Fibroblast of lung (primary cell): Measurements from ENCODE around the gene MEGF6. TPM values are rescaled to one million over a fixed set of nuclear protein-coding genes. Genes with fewer than 3 reads are reported as not detected.

Source experiments
- DNase-seq, 2 donors: peaks; one replicate each; pipeline versions ENCODE4 v3.0.0 to v3.0.0-alpha.2; 2010; ENCODE audit warnings: low read depth in 2 of 2
- H2AFZ ChIP-seq: 2 replicates; pipeline ENCODE4 v1.5.1; 2012; ENCODE audit warnings: low read length, control low read depth, inconsistent platforms
- H3K27ac ChIP-seq: 2 replicates; pipeline ENCODE4 v1.5.1; 2011; ENCODE audit warnings: low read length, control low read depth; ENCODE audit not compliant: insufficient read depth
- H3K27me3 ChIP-seq: 2 replicates; pipeline ENCODE4 v1.5.1; 2011; ENCODE audit warnings: mild to moderate bottlenecking, low read length; ENCODE audit not compliant: control insufficient read depth, insufficient read depth
- H3K36me3 ChIP-seq: 2 replicates; pipeline ENCODE4 v1.5.1; 2011; ENCODE audit warnings: low read length; ENCODE audit not compliant: control insufficient read depth, insufficient read depth
- H3K4me1 ChIP-seq: 2 replicates; pipeline ENCODE4 v1.5.1; 2011; ENCODE audit warnings: low read length; ENCODE audit not compliant: control insufficient read depth, insufficient read depth; ENCODE audit errors: extremely low read depth
- H3K4me2 ChIP-seq: 2 replicates; pipeline ENCODE4 v1.5.1; 2011; ENCODE audit warnings: low read length, control low read depth; ENCODE audit not compliant: insufficient read depth; ENCODE audit errors: extremely low read depth
- H3K4me3 ChIP-seq, 4 experiments: fragments of 200-600 bp in 1 of 4; sonication (generic) in 1 of 4; replicated peaks in 1 of 4; 2 replicates each; pipeline ENCODE4 v1.5.1; 2011 to 2016; ENCODE audit warnings: low read length in 4 of 4, low read depth in 3 of 4, mild to moderate bottlenecking in 3 of 4, control low read depth in 2 of 4, inconsistent platforms in 1 of 4, mixed read lengths in 1 of 4; ENCODE audit not compliant: insufficient read depth in 1 of 4; ENCODE audit errors: control extremely low read depth in 1 of 4
- H3K79me2 ChIP-seq: 2 replicates; pipeline ENCODE4 v1.5.1; 2012; ENCODE audit warnings: mild to moderate bottlenecking, low read length, inconsistent platforms; ENCODE audit not compliant: control insufficient read depth, insufficient read depth
- H3K9ac ChIP-seq: 2 replicates; pipeline ENCODE4 v1.5.1; 2011; ENCODE audit warnings: mild to moderate bottlenecking, low read length, control low read depth; ENCODE audit not compliant: insufficient read depth
- H3K9me3 ChIP-seq: 2 replicates; pipeline ENCODE4 v1.5.1; 2012; ENCODE audit warnings: low read depth, low read length; ENCODE audit not compliant: control insufficient read depth, insufficient read depth
- H4K20me1 ChIP-seq: 2 replicates; pipeline ENCODE4 v1.5.1; 2011; ENCODE audit warnings: low read length; ENCODE audit not compliant: control insufficient read depth, insufficient read depth; ENCODE audit errors: extremely low read depth
- CTCF ChIP-seq, 2 donors: IDR thresholded peaks in 1 of 2; conservative IDR thresholded peaks in 1 of 2; 1 replicate in 1 of 2; 2 replicates in 1 of 2; pipeline ENCODE4 v1.5.1; 2011 to 2012; ENCODE audit warnings: low read length in 2 of 2, control low read depth in 1 of 2, inconsistent platforms in 1 of 2, low read depth in 1 of 2, mild to moderate bottlenecking in 1 of 2
- EZH2 ChIP-seq: IDR thresholded peaks from 2 replicates; pipeline ENCODE4 v1.5.1; 2012; ENCODE audit warnings: low read length, control low read depth, mild to moderate bottlenecking; ENCODE audit errors: missing control alignments
- polyA plus RNA-seq, 2 donors: library from polyadenylated mRNA; depleted of rRNA in 1 of 2; stranded (reverse) in 1 of 2; unstranded in 1 of 2; fragments of >200 nt; gene quantifications; 2 replicates each; pipeline ENCODE4 v1.2.1, GENCODE V29; 2011 to 2012; ENCODE audit warnings: missing spikeins in 1 of 2
- total RNA-seq: library from RNA; depleted of rRNA; stranded (reverse); fragments of >200 nt; gene quantifications from 2 replicates; pipeline ENCODE4 v1.2.1, GENCODE V29; 2014

Gene MEGF6
- total and polyA plus RNA-seq, 2 donors (not counting 1 experiment from before 2014, with no cell fraction given) = 1.6 to 11.6 TPM

- Histone ChIP-seq H3K9me3 (no peaks in the 10 kb centered on the region), H3K79me2 (no peaks in the 10 kb centered on the region), H4K20me1 (no peaks in the 10 kb centered on the region), H3K27me3 (no peaks in the 10 kb centered on the region), H2AFZ (no peak overlapping the region), H3K27ac (no peak overlapping the region), H3K9ac (no peak overlapping the region), H3K4me3 (no peak overlapping the region), H3K4me2 (no peak overlapping the region), H3K36me3 (no peaks in the 10 kb centered on the region), H3K4me1 (no peaks in the 10 kb centered on the region)
- TF ChIP-seq CTCF (conservative IDR thresholded peaks at IDR 0.05 in 1 of 2, IDR thresholded peaks at IDR 0.05 in 1 of 2; ENCODE audit: low read depth in 1 of 2, low read length in 2 of 2) (no peak), EZH2 (no peak)
- no peak for DNase-seq
These were observed 31.1 kb downstream of the MEGF6 start for GRCh38 chr1:3580231-3580630.

GRCh38 chr1:3579626-3580025 lies 31.7 kb downstream of the MEGF6 start:
- H3K9ac ChIP-seq = no peak overlapping the region
- no peak overlapping the region for H3K27ac ChIP-seq
- TF ChIP-seq CTCF (conservative IDR thresholded peaks at IDR 0.05 in 1 of 2, IDR thresholded peaks at IDR 0.05 in 1 of 2; ENCODE audit: low read depth in 1 of 2, low read length in 2 of 2) (no peak), EZH2 (no peak)
- H3K9me3 ChIP-seq = no peaks in the 10 kb centered on the region
- no peaks in the 10 kb centered on the region for H3K27me3 ChIP-seq
- no peak overlapping the region for H3K4me2 ChIP-seq
- H3K4me3 ChIP-seq = no peak overlapping the region
- H4K20me1 ChIP-seq = no peaks in the 10 kb centered on the region
- no peaks in the 10 kb centered on the region for H3K79me2 ChIP-seq
- no peak for DNase-seq
- no peaks in the 10 kb centered on the region for H3K36me3 ChIP-seq
- no peaks in the 10 kb centered on the region for H3K4me1 ChIP-seq
- no peak overlapping the region for H2AFZ ChIP-seq

GRCh38 chr1:3578906-3579305 lies 32.4 kb downstream of the MEGF6 start:
- no peaks in the 10 kb centered on the region for H3K4me1 ChIP-seq
- no peak overlapping the region for H2AFZ ChIP-seq
- no peaks in the 10 kb centered on the region for H4K20me1 ChIP-seq
- TF ChIP-seq CTCF (conservative IDR thresholded peaks at IDR 0.05 in 1 of 2, IDR thresholded peaks at IDR 0.05 in 1 of 2; ENCODE audit: low read depth in 1 of 2, low read length in 2 of 2) (no peak), EZH2 (no peak)
- no peaks in the 10 kb centered on the region for H3K36me3 ChIP-seq
- no peak overlapping the region for H3K4me3 ChIP-seq
- no peak overlapping the region for H3K9ac ChIP-seq
- no peaks in the 10 kb centered on the region for H3K79me2 ChIP-seq
- H3K27me3 ChIP-seq = no peaks in the 10 kb centered on the region
- DNase-seq = no peak
- H3K27ac ChIP-seq = no peak overlapping the region
- no peak overlapping the region for H3K4me2 ChIP-seq
- H3K9me3 ChIP-seq = no peaks in the 10 kb centered on the region
